Activated naive CD4-positive, alpha-beta T cell treated with anti-CD3 and anti-CD28 coated beads, Interleukin-2, amount 10 ng/mL, durations not matched to agents 7 days and 5 days (primary cell): ENCODE data around the gene TP53BP2.
"Not testable (repeated sequence)": the region's sequence is repeated elsewhere in the genome, so short reads cannot be mapped to it uniquely, and the experiment has no call there.

Source experiments
- CTCF ChIA-PET: fragments of 350-600 bp; sonication (Branson Sonifier 250); formaldehyde crosslinking; loops from one replicate; lab custom pipeline; 2021; ENCODE audit warnings: antibody characterized with exemption; lab: Charles Lee
- DNase-seq: peaks from one replicate; pipeline ENCODE4 v3.0.0-alpha.2; 2020
- H3K27ac Mint-ChIP-seq: one replicate; pipeline ENCODE4 v1.8.0; 2021; ENCODE audit warnings: mild to moderate bottlenecking, moderate library complexity, mixed read lengths
- H3K27me3 Mint-ChIP-seq: one replicate; pipeline ENCODE4 v1.8.0; 2021; ENCODE audit warnings: mild to moderate bottlenecking, mixed read lengths
- H3K36me3 Mint-ChIP-seq: one replicate; pipeline ENCODE4 v1.8.0; 2021; ENCODE audit warnings: mixed read lengths
- H3K4me1 Mint-ChIP-seq: one replicate; pipeline ENCODE4 v1.8.0; 2021; ENCODE audit warnings: mixed read lengths
- H3K4me3 Mint-ChIP-seq: one replicate; pipeline ENCODE4 v1.8.0; 2021; ENCODE audit warnings: mild to moderate bottlenecking, moderate library complexity, mixed read lengths
- H3K9me3 Mint-ChIP-seq: one replicate; pipeline ENCODE4 v1.8.0; 2021; ENCODE audit warnings: mixed read lengths

TP53BP2 gene

DNA sequence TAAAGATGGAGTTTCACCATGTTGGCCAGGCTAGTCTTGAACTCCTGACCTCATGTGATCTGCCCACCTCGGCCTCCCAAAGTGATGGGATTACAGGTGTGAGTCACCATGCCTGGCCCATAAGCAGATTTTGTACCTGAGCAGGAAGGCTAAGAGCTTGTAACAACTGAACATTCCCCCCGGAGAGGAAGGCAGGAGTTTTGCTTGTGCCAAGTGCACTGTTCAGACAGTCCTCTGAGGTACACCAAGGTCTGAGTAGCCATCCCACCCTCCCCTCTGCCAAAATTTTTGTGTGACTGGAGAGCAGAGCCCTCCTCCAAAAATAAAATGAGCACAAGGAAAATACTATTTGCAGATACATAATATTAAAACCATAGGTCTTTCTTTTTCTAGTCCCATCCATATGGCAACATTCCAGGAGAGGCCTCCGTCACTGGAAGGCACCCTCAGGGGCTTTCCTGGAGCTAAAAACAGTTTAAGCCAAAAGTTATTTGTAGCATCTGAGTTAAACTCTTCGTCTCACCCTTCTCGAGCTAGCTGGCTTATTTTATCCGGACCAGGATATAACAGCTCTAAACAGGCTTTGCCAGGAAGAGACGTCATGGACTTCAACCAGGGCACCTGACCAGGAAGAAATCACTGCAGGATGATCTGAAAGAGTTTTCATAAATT is 106.2 kb downstream of the TP53BP2 start:
- Mint-ChIP-seq H3K27me3 (no peaks in the 10 kb centered on the region), H3K4me3 (no peak overlapping the region), H3K36me3 (peaks cover 42% of the 10 kb centered on the region), H3K4me1 (peaks cover 3% of the 10 kb centered on the region), H3K27ac (no peak overlapping the region), H3K9me3 (no peaks in the 10 kb centered on the region)
- CTCF ChIA-PET: interaction anchor here (0.9 to 2.7 kb wide), 2 partner anchors 10 to 27 kb away, joined by 4 to 16 read pairs; partner anchors contain the start of gene CAPN2
- no peak for DNase-seq

DNA sequence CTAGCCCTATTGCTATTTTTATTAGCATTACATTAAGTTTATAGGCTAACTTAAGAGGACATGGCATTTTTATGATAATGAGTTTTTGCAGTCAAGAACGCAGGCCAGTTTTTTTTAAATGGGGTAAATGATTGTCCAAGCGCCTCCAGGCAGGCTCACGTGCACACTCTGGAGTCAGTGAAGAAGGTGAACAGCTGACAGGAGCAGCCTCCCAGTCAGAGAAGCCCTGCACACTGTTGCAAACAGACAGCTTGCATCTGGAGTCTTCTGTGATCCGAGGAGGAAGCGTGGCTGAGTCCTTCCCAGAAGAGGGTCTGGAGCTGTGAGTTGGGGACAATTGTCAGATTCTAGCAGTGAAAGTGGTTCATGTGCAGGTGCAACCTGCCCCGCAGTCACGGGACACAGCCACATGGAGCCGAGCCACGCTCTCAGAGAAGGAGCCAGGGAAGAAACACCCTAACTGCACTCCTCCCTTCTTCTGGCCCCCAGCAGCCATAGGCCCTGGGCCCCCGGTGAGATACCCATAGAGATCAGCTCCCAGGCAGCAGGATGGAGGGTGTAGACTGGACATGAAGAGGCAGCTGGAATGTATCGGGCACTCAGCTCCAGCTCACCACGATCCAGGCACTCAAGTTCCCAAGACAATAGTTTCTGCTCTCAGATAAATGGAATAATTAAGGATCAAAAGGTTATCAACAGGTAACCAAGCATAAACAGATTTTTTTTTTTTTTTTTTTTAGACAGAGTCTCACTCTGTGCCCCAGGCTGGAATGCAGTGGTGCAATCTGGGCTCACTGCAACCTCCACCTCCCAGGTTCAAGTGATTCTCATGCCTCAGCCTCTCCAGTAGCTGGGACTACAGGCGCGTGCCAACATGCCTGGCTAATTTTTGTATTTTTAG is 107.0 kb downstream of the TP53BP2 start:
- CTCF ChIA-PET: interaction anchor here (0.9 to 1.8 kb wide), 3 partner anchors 10 to 26 kb away, joined by 4 to 6 read pairs (median 4); partner anchors contain the start of gene CAPN2
- H3K4me3 Mint-ChIP-seq: no peak overlapping the region
- peaks cover 39% of the 10 kb centered on the region for H3K36me3 Mint-ChIP-seq
- no peaks in the 10 kb centered on the region for H3K9me3 Mint-ChIP-seq
- no peaks in the 10 kb centered on the region for H3K27me3 Mint-ChIP-seq
- no peak for DNase-seq
- H3K4me1 Mint-ChIP-seq: peaks cover 9% of the 10 kb centered on the region
- H3K27ac Mint-ChIP-seq: no peak overlapping the region

DNA sequence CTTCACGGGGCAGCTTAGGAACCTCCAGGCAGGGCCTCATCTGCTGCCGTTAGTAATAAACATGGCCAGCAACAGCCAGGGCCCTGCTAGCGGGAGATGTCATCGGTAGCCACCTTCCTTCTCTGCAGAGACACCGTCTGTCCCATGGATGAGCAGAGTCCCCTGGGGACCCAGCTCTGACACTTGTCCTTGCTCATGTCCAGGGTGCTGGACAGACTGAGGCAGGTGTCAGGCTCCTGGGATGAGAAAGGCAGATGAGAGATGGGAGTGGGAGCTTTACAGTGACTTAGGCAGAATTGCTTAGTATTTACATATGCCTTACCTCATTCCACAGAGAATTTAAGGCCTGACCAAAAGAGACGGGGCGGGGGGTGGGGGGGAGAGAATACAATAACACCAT is 108.4 kb downstream of the TP53BP2 start:
- H3K9me3 Mint-ChIP-seq: no peaks in the 10 kb centered on the region
- CTCF ChIA-PET: interaction anchor here (1.4 to 1.8 kb wide), 2 partner anchors 11 to 12 kb away, joined by 4 to 6 read pairs; no protein-coding TSS in a partner anchor
- H3K27me3 Mint-ChIP-seq: no peaks in the 10 kb centered on the region
- H3K27ac Mint-ChIP-seq: no peak overlapping the region
- peaks cover 40% of the 10 kb centered on the region for H3K36me3 Mint-ChIP-seq
- peaks cover 16% of the 10 kb centered on the region for H3K4me1 Mint-ChIP-seq
- DNase-seq: no peak
- no peak overlapping the region for H3K4me3 Mint-ChIP-seq

DNA sequence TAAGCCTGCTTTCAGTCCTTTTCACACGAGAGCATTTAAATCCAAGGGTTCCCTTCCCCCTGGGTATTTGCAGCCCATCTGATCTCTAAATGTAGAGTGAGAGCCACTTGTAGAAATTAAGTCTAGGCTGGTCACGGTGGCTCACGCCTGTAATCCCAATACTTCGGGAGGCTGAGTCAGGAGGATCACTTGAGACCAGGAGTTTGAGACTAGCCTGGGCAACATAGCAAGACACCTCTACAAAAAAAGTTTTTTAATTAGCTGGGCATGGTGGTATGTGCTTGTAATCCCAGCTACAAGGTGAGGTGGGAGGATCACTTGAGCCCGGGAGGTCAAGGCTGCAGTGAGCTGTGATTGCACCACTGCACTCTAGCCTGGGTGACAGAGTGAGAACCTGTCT is 109.1 kb downstream of the TP53BP2 start:
- not testable (repeated sequence) for DNase-seq, H3K9me3 Mint-ChIP-seq, H3K27ac Mint-ChIP-seq, H3K4me3 Mint-ChIP-seq, H3K27me3 Mint-ChIP-seq
- Mint-ChIP-seq H3K36me3 (peaks cover 44% of the 10 kb centered on the region), H3K4me1 (peaks cover 16% of the 10 kb centered on the region)
- CTCF ChIA-PET: interaction anchor here (1.8 kb wide), 1 partner anchor 13 kb away, joined by 6 read pairs; no protein-coding TSS in a partner anchor

DNA sequence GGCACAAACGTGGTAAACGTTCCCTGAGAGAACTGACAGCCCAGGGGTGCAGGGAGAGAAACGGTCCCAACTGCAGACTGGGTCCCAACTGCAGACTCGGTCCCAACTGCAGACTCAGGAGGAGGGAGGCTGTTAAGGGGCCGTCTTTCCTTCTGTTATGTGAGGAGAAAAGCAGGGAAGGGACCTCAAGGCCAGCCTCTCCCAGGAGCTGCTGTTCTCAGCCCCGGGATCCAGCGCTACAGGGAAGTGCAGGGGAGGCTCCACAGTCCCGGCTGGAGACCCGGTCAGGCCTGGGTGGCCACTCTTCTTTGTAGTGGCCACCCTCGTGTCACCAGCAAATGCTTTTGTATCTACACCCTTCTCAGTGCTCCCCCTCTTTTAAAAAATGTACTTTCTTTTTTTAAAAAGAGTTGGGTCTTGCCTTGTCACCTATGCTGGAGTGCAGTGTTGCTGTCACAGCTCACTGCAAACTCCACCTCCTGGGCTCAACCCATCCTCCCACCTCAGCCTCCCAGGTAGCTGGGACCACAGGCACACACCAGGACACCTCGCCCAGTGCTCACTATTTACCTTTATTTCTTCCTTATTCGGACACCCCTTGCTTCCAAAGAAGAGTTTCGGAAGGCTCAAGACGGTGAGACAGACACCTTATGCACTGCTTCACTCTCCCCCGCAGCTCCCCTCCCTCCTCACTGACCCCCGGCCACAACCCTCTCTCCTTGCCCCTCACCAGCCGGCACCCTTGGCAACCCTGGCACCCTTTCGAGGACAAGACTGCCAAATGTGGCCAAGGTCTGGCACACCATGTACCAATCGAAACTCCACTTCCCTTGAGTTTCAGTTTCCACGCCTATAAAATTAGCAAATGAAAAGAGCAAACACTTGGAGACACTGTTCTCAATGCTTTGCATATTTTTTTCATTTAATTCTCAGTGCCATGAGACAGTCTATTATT is 111.6 kb downstream of the TP53BP2 start:
- Mint-ChIP-seq H3K4me1 (peaks cover 28% of the 10 kb centered on the region), H3K36me3 (peaks cover 49% of the 10 kb centered on the region), H3K9me3 (no peaks in the 10 kb centered on the region), H3K27me3 (no peaks in the 10 kb centered on the region), H3K27ac (no peak overlapping the region), H3K4me3 (no peak overlapping the region)
- CTCF ChIA-PET: interaction anchor here (1.7 kb wide), 1 partner anchor 15 kb away, joined by 4 read pairs; no protein-coding TSS in a partner anchor
- DNase-seq: no peak

DNA sequence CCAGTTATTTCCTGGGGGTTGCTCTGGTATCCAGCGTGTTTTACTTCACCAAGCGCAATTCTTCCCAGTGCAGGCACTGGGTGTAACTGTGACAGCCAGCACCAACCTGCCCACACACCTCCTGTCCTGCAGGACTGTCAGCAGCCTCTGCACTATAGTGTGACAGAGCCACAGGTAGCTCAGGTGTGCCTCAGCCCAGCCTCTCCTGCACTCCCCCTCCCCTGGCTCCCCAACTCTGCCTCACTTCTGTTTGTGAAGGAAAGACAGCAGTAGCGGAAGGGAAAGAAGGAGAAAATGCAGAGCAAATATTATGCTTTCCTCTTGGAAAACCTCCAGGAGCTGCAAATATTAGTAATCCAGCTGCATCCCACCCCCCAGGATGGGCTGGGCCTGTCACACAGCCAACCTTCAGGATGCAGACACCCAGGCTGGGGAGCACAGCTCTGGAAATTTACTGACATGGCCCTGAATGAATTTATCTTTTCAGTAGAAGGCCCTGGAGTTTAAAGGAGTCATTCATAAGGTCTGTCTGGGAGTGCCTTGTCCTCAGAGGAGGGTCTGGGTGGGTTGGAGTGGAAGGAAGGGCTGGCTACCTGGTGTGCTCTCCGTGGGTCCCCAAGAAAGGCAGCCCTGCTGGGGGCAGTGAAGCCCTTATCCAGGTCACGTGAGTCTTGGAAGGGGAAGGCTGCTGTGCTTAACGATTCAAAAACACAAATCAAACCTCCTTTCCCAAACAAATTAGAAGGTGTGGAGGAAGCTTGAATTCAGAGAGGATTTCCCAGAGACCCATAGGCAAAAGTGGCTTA is 112.6 kb downstream of the TP53BP2 start:
- no peaks in the 10 kb centered on the region for H3K27me3 Mint-ChIP-seq
- CTCF ChIA-PET: interaction anchor here (1.7 kb wide), 1 partner anchor 16 kb away, joined by 4 read pairs; no protein-coding TSS in a partner anchor
- peaks cover 35% of the 10 kb centered on the region for H3K4me1 Mint-ChIP-seq
- H3K4me3 Mint-ChIP-seq: no peak overlapping the region
- peaks cover 51% of the 10 kb centered on the region for H3K36me3 Mint-ChIP-seq
- DNase-seq: no peak
- H3K27ac Mint-ChIP-seq: no peak overlapping the region
- H3K9me3 Mint-ChIP-seq: no peaks in the 10 kb centered on the region

DNA sequence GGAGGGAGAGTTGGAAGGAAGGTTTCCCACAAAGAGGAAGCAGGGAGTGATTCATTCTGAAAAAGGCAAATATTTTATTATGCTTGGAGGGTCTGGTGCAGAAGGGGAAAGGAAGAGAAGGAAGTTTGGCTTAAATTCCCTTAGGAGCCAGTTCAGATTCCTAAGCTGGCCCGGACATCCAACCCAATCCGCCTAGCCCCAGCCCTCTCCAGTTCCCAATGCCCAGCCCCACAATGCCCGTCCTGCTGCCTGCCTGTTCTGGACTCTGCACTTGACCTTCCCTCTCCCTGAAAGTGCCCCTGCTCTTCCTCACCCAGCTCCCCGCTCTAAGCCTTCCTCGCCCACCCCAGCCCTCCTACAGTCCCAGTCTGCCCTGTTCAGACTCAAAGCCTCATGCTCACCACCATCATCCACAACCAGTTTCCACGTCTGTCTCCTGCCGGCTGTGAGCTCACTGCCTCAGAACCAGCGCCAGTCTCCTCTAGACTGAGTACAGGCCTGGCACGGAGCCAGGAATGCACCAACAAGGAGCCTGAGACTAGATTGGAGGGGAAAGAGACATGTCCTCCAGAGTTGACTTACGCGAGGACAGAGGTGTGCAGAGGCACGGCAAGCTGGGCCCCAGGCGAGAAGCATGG is 114.5 kb downstream of the TP53BP2 start:
- Mint-ChIP-seq H3K4me3 (no peak overlapping the region), H3K4me1 (peaks cover 53% of the 10 kb centered on the region), H3K36me3 (peaks cover 66% of the 10 kb centered on the region), H3K27me3 (no peaks in the 10 kb centered on the region), H3K9me3 (no peaks in the 10 kb centered on the region), H3K27ac (peak overlapping the region; percentile 12)
- no peak for DNase-seq
- CTCF ChIA-PET: interaction anchor here (1.4 kb wide), 1 partner anchor 18 kb away, joined by 4 read pairs; no protein-coding TSS in a partner anchor

DNA sequence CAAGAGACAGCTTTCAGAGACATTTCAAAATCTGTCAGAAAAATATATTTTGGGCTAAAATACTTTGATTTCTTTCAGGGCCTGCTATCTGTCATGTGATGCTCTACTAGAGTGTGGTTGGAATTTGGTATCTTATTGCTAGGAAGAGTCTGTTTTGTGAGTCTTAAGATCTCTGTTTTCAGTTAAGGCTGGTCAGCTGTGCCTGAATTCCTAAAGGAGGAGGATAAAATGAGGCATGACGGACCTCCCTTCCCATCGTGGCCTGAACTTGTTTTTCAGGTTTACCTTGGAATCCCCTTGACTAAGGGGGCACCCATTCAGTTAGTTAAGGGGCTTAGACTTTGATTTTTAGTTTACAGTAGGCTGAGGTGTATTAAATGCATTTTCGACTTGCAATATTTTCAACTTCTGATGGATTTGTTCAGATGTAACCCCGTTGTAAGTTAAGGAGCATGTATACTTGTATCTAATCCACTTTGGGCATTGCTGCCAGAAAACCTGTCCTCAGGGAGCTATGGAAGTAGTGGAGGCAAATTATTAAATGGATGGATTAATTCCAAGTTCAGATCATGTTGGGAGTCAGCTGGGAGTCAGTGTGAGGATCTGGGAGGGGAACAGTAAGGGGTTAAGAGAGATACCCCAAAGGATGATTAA is 115.1 kb downstream of the TP53BP2 start:
- DNase-seq: no peak
- H3K4me1 Mint-ChIP-seq: peaks cover 60% of the 10 kb centered on the region
- H3K36me3 Mint-ChIP-seq: peaks cover 73% of the 10 kb centered on the region
- no peaks in the 10 kb centered on the region for H3K27me3 Mint-ChIP-seq
- H3K27ac Mint-ChIP-seq: no peak overlapping the region
- H3K4me3 Mint-ChIP-seq: no peak overlapping the region
- CTCF ChIA-PET: interaction anchor here (1.4 kb wide), 1 partner anchor 19 kb away, joined by 4 read pairs; no protein-coding TSS in a partner anchor
- no peaks in the 10 kb centered on the region for H3K9me3 Mint-ChIP-seq

DNA sequence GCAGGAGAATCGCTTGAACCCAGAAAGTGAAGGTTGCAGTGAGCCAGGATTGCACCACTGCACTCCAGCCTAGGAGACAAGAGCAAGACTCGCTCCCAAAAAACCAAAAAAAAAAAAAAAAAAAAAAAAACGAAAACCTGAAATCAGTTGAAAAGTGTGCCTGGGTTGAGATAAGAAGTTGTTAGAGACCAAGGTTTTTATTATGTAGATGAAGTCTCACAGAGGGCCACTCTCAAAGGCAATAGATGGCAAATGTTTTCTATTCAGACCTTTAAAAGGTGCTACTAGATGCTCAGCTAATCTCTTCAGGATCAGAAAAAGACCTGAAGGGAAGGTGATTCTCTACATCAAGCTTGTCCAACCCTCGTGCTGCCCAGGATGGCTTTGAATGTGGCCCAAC is 115.8 kb downstream of the TP53BP2 start:
- DNase-seq: no peak
- Mint-ChIP-seq H3K9me3 (no peaks in the 10 kb centered on the region), H3K27me3 (no peaks in the 10 kb centered on the region), H3K36me3 (peaks cover 74% of the 10 kb centered on the region), H3K4me3 (no peak overlapping the region), H3K27ac (no peak overlapping the region), H3K4me1 (peaks cover 65% of the 10 kb centered on the region)
- CTCF ChIA-PET: no interaction called here
